Measurements from ENCODE around the gene VPS41. TPM values are rescaled to one million over a fixed set of nuclear protein-coding genes. Genes with fewer than 3 reads are reported as not detected.

Gene VPS41
- total RNA-seq, 1 experiment from 2014 or later, result 86.0 TPM

DNA sequence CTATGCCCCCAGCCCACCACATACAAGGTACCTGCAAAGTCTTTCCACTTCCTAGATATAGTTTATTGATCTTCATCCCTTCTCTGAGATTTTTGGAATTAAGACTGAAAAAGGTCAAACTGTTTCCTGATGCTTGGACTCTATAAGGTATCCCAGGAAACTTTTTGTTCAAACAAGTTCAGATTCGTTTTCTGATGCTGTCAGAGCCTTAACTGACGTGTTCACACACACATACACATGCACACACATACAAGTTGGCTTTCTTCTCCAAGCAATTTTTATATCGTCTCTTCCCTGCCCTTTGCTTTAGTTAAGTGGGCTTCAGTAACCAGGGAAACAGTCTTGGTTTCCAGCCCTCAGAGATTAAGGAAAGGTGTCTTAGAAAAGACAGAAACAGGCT lies 11.7 kb upstream of the VPS41 start:
- in situ Hi-C loops (cut with HindIII; ENCODE audit: low pct_unique_long_range_greater_than_20kb, low sequenced_read_pairs), result no loop called here

DNA sequence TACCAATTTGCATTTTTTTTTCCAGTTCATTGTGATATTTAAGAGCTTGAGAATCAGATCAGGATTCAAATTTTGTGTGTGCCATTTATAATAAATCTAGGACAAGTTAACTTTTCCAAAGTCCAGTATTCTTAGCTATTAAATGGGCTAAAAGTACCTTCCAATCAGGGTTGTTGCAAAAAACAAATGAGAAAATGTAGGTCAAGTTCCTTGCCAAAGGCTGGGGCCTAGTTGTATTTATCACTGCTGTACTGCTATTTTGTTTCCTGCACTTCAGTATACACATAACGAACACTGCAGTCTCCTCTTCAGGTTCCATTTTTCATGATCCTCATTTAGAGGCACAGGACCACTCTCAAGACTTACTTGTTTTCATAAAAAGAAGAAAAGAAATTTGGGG lies 7.4 kb upstream of the VPS41 start:
- DNase-seq (ENCODE audit: low read depth, low spot score), result no peak
- in situ Hi-C loops (cut with HindIII; ENCODE audit: low pct_unique_long_range_greater_than_20kb, low sequenced_read_pairs), result no loop called here

More for the DNA sequence above, 11.7 kb upstream of the VPS41 start:
- DNase-seq (ENCODE audit: low read depth, low spot score), result no peak

DNA sequence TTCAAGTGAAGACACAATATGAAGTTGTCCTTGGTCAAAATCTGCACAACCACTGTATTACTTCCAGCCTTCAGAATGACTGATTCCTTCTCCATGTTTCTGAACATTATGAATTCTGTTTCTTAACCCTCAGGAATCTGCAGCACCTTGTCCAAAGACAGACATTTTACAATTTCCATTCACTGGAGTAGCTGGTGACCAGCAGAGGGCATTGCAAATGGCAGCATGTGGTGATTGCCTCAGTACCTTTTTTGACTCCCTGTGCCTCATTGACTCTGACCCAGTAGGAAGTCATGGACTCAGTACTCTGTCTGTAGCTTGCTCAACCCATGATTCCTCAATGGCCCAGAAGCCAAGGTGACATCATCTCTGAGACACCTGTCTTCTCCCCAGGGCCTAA lies 879 bp upstream of the VPS41 start:
- peak; percentile 45 for DNase-seq (ENCODE audit: low read depth, low spot score)
- in situ Hi-C loops (cut with HindIII; ENCODE audit: low pct_unique_long_range_greater_than_20kb, low sequenced_read_pairs), result no loop called here

DNA sequence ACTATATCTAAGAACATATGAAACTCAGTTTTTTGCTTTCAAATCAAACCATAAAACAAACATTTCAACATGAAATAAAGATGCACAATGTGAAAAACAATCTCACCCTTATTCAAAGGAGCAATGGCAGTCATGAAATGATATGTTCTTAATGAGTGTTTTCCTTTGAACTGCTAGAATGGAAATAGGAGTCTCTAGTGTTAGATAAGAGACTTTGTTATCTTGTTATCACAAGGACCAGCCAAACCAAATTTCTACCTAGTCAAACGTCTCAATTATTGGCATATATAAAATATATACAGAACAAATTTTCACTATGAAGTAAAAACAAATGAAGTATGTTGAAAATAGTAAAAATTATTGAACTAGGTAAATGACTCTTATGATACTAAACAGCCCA lies 1.2 kb downstream of the VPS41 start:
- no peak for DNase-seq (ENCODE audit: low read depth, low spot score)
- in situ Hi-C loops (cut with HindIII; ENCODE audit: low pct_unique_long_range_greater_than_20kb, low sequenced_read_pairs), result no loop called here

DNA sequence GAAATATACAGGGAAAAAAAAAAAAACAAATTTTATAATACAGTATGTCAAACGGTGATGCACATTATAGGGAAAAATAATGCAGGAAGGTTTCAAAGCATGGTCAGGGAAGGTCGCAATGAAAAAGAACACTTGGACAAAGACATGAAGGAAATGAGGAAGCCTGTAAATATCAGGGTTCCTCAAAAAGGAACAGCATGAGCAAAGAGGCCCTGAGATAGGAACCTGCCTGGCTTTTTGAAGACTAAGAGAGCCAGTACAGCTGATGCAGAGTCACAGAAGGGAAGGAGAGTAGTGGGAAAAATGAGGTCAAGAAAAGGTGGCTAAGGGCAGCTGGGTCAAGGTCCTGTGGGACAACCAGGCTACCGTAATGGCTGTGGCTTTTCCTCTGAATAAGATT lies 1.9 kb downstream of the VPS41 start:
- in situ Hi-C loops (cut with HindIII; ENCODE audit: low pct_unique_long_range_greater_than_20kb, low sequenced_read_pairs), result no loop called here
- DNase-seq (ENCODE audit: low read depth, low spot score), result no peak

GRCh38 chr7:38905056-38905759 lies 3.8 kb downstream of the VPS41 start:
- DNase-seq (ENCODE audit: low read depth, low spot score), result no peak
- in situ Hi-C loops (cut with HindIII; ENCODE audit: low pct_unique_long_range_greater_than_20kb, low sequenced_read_pairs), result no loop called here

DNA sequence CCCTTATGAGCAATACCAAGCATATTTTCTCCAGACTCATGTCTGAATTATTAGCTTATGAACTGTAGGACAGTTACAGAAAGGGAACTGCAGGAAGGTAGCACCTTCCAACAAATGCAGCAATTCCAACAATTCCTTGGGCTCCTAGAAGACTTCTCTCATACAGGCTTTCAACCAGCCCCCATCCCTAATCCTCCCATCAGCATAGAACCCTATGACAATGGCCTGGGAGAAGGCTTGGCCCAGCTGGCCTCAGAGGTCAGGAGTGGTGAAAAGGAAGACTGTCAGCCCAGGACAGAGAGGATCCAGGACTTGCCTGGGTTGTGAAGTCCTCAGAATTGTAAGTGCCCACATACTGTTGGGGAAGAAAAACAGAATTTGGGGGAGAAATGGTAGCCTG lies 5.9 kb downstream of the VPS41 start:
- DNase-seq (ENCODE audit: low read depth, low spot score), result no peak
- in situ Hi-C loops (cut with HindIII; ENCODE audit: low pct_unique_long_range_greater_than_20kb, low sequenced_read_pairs), result no loop called here

- in situ Hi-C loops (cut with HindIII; ENCODE audit: low pct_unique_long_range_greater_than_20kb, low sequenced_read_pairs), result no loop called here
- no peak for DNase-seq (ENCODE audit: low read depth, low spot score)
Measured at GRCh38 chr7:38902449-38902848, 6.5 kb downstream of the VPS41 start.

- no peak for DNase-seq (ENCODE audit: low read depth, low spot score)
- in situ Hi-C loops (cut with HindIII; ENCODE audit: low pct_unique_long_range_greater_than_20kb, low sequenced_read_pairs), result no loop called here
Measured at GRCh38 chr7:38893061-38893460, 15.9 kb downstream of the VPS41 start.

- in situ Hi-C loops (cut with HindIII; ENCODE audit: low pct_unique_long_range_greater_than_20kb, low sequenced_read_pairs), result no loop called here
- DNase-seq (ENCODE audit: low read depth, low spot score), result no peak
Measured at GRCh38 chr7:38890597-38890996, 18.4 kb downstream of the VPS41 start.

DNA sequence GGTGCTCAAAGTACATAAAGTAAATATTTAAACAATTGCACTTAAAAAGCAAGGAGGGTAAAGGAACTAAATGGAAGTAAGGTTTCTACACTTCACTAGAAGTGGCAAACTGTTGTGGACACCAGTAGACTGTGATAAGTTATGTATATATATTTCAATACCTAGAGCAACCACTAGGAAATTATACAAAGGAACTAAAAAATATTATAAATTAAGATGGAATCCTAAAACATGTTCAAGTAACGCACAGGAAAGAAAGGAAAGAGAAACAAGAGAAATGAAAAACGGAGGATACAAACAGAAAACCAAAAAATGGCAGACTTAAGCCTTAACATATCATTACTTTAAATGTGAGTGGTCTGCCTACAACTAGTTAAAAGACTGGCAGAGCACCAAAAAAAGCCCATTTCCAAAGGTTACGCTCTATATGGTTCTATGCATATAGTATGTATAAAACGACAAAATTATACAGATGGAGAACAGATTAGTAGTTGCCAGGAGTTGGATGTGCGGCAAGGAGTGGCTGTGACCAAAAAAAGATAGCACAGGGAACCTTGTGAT lies 19.0 kb downstream of the VPS41 start:
- in situ Hi-C loops (cut with HindIII; ENCODE audit: low pct_unique_long_range_greater_than_20kb, low sequenced_read_pairs), result no loop called here
- no peak for DNase-seq (ENCODE audit: low read depth, low spot score)

GRCh38 chr7:38889079-38889478 lies 19.9 kb downstream of the VPS41 start:
- no peak for DNase-seq (ENCODE audit: low read depth, low spot score)
- in situ Hi-C loops (cut with HindIII; ENCODE audit: low pct_unique_long_range_greater_than_20kb, low sequenced_read_pairs), result no loop called here

- in situ Hi-C loops (cut with HindIII; ENCODE audit: low pct_unique_long_range_greater_than_20kb, low sequenced_read_pairs), result no loop called here
- DNase-seq (ENCODE audit: low read depth, low spot score), result no peak
Measured at GRCh38 chr7:38886265-38886664, 22.7 kb downstream of the VPS41 start.

DNA sequence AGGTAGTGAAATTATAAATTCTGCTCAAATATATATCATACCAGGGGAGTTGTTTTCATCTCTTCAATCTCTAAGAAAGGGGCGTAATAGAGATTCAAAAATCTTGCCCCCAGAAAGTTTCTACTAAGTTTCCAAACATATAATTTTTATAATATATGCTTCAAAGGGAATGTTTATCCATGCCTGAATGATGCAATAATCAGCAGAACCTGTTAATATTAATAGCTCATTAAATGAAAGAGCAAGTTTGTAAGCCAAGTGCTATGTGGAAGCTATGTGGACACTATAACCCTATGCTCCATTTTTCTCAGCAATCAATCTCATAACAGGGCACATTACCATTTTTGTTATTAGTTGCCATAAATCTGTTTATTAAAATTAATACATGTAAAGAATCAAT lies 25.3 kb downstream of the VPS41 start:
- no peak for DNase-seq (ENCODE audit: low read depth, low spot score)
- in situ Hi-C loops (cut with HindIII; ENCODE audit: low pct_unique_long_range_greater_than_20kb, low sequenced_read_pairs), result no loop called here

GRCh38 chr7:38881947-38882684 lies 26.9 kb downstream of the VPS41 start:
- DNase-seq (ENCODE audit: low read depth, low spot score), result no peak

GRCh38 chr7:38881015-38881414 lies 28.0 kb downstream of the VPS41 start:
- DNase-seq (ENCODE audit: low read depth, low spot score), result peak; percentile 44
- in situ Hi-C loops (cut with HindIII; ENCODE audit: low pct_unique_long_range_greater_than_20kb, low sequenced_read_pairs), result no loop called here

More at GRCh38 chr7:38881947-38882684, 26.9 kb downstream of the VPS41 start:
- in situ Hi-C loops (cut with HindIII; ENCODE audit: low pct_unique_long_range_greater_than_20kb, low sequenced_read_pairs), result no loop called here

DNA sequence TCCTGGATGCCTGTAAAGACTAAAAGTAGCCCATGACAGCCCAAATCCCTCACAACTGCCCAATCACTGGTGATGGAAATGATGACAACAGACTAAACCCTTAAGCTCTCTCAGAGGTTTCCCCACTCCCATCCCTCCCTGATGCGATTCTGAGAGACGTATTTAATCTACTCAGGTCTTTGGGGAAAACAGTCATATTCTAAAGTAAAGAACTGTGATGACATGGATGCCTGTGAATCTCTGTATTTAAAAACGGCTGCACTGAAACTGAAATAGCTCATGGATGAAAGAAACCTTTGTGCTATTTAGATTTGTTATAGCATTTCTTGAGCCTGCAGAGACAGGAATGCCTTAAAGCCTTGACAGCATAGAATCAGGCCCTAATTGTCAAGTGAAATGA lies 28.5 kb downstream of the VPS41 start:
- in situ Hi-C loops (cut with HindIII; ENCODE audit: low pct_unique_long_range_greater_than_20kb, low sequenced_read_pairs), result no loop called here
- peak; percentile 88 for DNase-seq (ENCODE audit: low read depth, low spot score)

DNA sequence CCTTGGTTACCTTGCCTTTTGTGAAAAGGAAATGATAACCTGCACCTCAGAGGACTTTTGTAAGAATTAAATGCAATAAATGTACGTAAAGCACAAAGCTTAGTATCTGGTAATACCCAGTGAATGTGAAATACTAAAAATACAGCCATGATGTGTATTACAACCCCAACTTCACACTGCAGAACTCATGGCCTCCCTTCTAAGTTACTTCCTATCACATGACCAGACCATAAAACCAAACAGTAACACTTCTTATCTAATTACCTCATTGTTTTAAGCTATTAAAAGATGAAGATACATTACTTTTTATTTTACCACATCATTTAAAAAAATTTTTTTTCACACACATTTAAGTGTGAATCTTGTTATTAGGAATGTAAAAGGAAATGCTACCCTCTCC lies 29.0 kb downstream of the VPS41 start:
- no peak for DNase-seq (ENCODE audit: low read depth, low spot score)
- in situ Hi-C loops (cut with HindIII; ENCODE audit: low pct_unique_long_range_greater_than_20kb, low sequenced_read_pairs), result no loop called here
